Astrocyte of the spinal cord (primary cell): Measurements from ENCODE around the gene CFAP206.

Experiments used
- DNase-seq: peaks from one replicate; pipeline ENCODE4 v3.0.0; 2011; ENCODE audit warnings: low read depth, low spot score
- H3K4me3 ChIP-seq: 2 replicates; pipeline ENCODE4 v1.5.1; 2011; ENCODE audit warnings: low read depth, mild to moderate bottlenecking, low read length, moderate library complexity
- CTCF ChIP-seq: IDR thresholded peaks from 2 replicates; pipeline ENCODE4 v1.5.1; 2012; ENCODE audit warnings: low read depth, mild to moderate bottlenecking, low read length, inconsistent platforms
- in situ Hi-C: cut with HindIII; loops from 2 replicates; pipeline ENCODE4 v1.10.0; 2017; ENCODE audit warnings: low sequenced_read_pairs

CFAP206 gene

GRCh38 chr6:87419266-87419665 lies 11.5 kb downstream of the CFAP206 start:
- no peak for TF ChIP-seq CTCF
- in situ Hi-C loops: no loop called here
- no peak for DNase-seq
- H3K4me3 ChIP-seq: no peak overlapping the region

- H3K4me3 ChIP-seq: no peak overlapping the region
- no peak for TF ChIP-seq CTCF
- in situ Hi-C loops: no loop called here
- DNase-seq: no peak
Observed at GRCh38 chr6:87420360-87420759, 12.6 kb downstream of the CFAP206 start.

- in situ Hi-C loops: no loop called here
- H3K4me3 ChIP-seq: no peak overlapping the region
- TF ChIP-seq CTCF: no peak
- no peak for DNase-seq
Observed at GRCh38 chr6:87421576-87421975, 13.8 kb downstream of the CFAP206 start.

- no peak overlapping the region for H3K4me3 ChIP-seq
Observed at GRCh38 chr6:87426789-87427188, 19.0 kb downstream of the CFAP206 start.

GRCh38 chr6:87430499-87430898 lies 22.7 kb downstream of the CFAP206 start:
- no peak overlapping the region for H3K4me3 ChIP-seq
- in situ Hi-C loops: no loop called here
- no peak for TF ChIP-seq CTCF
- no peak for DNase-seq

More at GRCh38 chr6:87426789-87427188, 19.0 kb downstream of the CFAP206 start:
- no peak for DNase-seq
- no peak for TF ChIP-seq CTCF
- in situ Hi-C loops: no loop called here

GRCh38 chr6:87431263-87431662 lies 23.5 kb downstream of the CFAP206 start:
- in situ Hi-C loops: no loop called here
- H3K4me3 ChIP-seq: no peak overlapping the region
- TF ChIP-seq CTCF: no peak
- DNase-seq: no peak

GRCh38 chr6:87436435-87436834 lies 28.7 kb downstream of the CFAP206 start:
- TF ChIP-seq CTCF: no peak
- in situ Hi-C loops: no loop called here
- no peak overlapping the region for H3K4me3 ChIP-seq
- peak; percentile 72 for DNase-seq
